Suprapubic skin (tissue), 3 donors: Measurements from ENCODE around the gene ATP2A3.

Experiments
- POLR2AphosphoS5 ChIP-seq, 3 donors: sonication (generic); formaldehyde crosslinking; IDR thresholded peaks; one replicate each; pipeline ENCODE4 v1.6.1; 2017; ENCODE audit warnings: antibody characterized with exemption in 3 of 3
- TF ChIP-seq, protein P1 (sequence below), 2 donors: fragments of 200-600 bp in 1 of 2; fragments of 450-650 bp in 1 of 2; sonication (generic) in 1 of 2; IDR thresholded peaks; one replicate each; pipeline ENCODE4 v1.5.1; 2016 to 2019; ENCODE audit warnings: antibody characterized with exemption in 2 of 2, mild to moderate bottlenecking in 1 of 2, moderate library complexity in 1 of 2

DNA sequence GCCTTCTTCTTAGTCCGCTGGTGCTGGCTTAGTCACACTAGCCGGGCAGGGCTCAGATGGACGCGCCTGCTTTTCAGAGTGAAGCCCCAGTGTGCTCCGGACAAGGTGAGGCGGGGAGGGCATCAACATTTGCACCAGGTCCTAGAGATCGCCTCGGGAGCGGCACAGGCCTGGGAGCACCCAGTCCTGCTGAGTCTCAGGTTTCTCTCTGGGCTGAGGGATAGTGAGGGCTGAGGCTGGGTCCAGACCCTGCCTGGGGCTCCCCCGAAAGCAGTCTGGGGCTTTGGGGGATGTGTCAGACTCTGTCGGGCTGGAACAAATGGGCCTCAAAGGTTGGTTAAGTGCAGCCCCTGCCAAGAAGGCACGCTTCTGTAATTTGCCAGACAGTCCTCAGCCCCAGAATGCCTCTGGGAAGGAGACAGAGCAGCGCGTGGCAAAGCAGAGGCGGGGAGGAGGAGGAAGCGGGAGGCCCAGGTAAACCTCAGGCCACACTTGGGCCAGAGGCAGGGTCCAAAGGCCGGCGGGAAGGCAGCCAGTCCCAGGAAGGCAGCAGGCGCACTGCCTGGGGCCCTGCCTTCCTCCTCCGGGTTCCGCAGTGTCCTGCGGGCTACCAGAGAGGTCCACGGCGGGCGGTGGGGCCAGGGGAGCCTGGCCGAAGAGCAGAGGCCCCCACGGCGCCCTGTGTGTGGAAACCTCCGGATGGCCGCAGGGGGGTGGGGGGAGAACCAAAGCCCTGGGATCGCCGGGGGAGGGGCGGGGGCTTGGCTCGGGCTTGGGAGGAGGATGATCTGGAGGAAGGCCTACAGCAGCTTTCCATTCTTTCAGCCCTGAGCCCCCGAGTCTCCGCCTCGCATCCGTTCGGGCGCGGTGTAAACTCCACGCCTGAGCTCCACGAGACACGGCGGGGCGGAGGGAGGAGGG, 39.5 kb upstream of the ATP2A3 start:
- TF ChIP-seq, protein P1, sequence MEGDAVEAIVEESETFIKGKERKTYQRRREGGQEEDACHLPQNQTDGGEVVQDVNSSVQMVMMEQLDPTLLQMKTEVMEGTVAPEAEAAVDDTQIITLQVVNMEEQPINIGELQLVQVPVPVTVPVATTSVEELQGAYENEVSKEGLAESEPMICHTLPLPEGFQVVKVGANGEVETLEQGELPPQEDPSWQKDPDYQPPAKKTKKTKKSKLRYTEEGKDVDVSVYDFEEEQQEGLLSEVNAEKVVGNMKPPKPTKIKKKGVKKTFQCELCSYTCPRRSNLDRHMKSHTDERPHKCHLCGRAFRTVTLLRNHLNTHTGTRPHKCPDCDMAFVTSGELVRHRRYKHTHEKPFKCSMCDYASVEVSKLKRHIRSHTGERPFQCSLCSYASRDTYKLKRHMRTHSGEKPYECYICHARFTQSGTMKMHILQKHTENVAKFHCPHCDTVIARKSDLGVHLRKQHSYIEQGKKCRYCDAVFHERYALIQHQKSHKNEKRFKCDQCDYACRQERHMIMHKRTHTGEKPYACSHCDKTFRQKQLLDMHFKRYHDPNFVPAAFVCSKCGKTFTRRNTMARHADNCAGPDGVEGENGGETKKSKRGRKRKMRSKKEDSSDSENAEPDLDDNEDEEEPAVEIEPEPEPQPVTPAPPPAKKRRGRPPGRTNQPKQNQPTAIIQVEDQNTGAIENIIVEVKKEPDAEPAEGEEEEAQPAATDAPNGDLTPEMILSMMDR (IDR thresholded peaks at IDR 0.05): no peak
- TF ChIP-seq POLR2AphosphoS5 (IDR thresholded peaks at IDR 0.05): no peak
